H54 (cell line): ENCODE data around the gene SH3BP5L.

Experiments
- DNase-seq: peaks from one replicate; pipeline ENCODE4 v3.0.0; 2011; ENCODE audit warnings: low spot score, mixed read lengths; ENCODE audit not compliant: insufficient read length
- FAIRE-seq: peaks from 3 replicates; lab custom pipeline; 2011; peaks lifted over from hg19 to GRCh38; lab: Jason Lieb, UNC
- POLR2A ChIP-seq: IDR thresholded peaks from 2 replicates; pipeline ENCODE4 v1.6.1; 2011; ENCODE audit warnings: low read depth, mild to moderate bottlenecking, low read length

The SH3BP5L gene

DNA sequence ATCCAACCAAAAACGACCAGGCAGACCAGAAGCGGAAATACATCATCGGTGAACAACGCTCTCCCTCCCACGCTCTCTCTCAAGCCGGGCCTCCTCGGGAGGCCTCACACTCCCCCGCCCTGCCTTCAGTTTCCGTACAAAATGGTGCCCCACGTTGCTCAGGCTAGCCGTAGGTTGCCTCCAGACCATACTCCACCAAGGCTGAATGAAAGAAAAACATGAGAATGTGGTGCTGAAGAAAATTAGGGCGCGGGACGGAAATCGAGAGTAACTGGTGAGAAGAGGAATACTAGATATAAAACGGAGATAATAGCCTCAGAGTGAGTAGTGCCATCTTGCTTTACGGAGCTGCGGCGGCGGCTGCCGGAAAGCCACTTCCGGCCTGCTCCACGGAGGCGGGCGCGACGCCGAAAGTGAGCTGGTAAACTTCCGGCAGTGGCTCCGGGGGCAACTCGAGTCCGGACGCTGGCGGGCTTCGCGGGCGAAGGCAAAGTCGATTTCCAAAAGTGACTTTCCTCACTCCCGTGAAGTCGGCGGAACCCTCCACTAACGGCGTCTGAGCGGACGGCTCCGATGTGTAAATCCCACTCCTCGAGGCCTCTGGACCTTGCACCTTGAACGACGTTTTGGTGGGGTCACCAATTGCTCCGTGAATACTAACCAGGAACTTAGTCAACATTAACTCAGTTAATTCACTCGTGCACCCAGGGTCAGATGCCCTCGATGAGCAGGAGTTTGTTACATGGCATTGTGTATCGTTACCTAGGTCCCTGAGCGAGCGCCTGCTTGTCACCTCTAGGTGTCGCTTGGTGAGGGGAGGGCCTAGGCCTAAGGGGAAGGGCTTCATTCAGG lies at the start of gene SH3BP5L:
TSS of gene SH3BP5L (minus strand) at position 7 of the 852 bp plus-strand sequence. CDS start 980 bp downstream, outside the sequence.
- DNase-seq (peak; percentile 82), FAIRE-seq (no peak)
- peak; percentile 56 for TF ChIP-seq POLR2A

DNA sequence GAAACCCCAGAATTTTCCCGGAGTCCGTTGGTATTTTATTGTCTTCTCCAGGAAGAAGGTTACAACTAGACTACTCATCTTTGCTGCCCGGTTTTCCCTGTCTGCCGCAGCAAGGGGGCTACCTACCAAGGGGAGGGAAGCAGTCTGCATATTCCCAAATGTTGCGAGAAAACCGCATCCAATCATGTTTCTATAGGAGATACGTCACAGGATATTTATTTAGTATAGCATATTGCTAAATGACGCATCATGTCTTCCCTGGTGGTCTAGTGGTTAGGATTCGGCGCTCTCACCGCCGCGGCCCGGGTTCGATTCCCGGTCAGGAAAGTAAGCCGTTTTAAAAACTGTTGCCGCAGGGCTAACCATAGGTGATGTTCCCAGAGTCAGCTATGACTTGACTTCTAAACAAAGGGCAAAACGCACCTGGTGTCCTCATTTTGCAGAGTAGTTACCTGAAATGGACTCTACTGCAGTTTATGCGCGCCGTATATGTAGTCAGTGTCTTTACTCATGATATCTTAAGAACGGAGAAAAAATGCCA lies 48.3 kb upstream of the SH3BP5L start:
- no peak for FAIRE-seq
- TF ChIP-seq POLR2A = no peak
- DNase-seq = no peak

DNA sequence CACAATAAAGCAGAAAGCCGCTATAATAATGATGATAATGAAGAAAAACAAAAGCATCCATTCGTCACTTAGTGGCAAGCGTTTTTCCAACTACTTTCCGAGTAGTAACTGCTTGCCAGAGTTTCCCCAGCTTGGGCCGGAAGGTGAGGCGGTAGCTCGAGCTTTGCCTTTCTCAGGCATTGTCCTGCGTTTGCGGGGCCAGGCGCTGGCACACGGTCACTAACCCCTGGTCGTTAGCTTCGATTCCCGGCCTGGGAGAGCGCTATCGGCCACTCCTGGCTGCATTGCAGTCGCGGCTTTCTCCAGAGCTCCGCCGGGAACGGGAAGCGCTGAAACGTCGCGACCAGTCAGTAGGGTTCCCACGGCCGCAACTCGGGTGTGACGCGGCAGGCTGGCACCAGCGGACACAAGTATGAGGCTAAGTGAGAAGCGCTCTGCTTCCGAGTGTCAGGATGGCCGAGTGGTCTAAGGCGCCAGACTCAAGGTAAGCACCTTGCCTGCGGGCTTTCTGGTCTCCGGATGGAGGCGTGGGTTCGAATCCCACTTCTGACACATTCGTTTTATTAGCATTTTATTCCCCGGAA lies 47.8 kb upstream of the SH3BP5L start:
- FAIRE-seq (no peak), DNase-seq (peak; percentile 59)
- TF ChIP-seq POLR2A = no peak

DNA sequence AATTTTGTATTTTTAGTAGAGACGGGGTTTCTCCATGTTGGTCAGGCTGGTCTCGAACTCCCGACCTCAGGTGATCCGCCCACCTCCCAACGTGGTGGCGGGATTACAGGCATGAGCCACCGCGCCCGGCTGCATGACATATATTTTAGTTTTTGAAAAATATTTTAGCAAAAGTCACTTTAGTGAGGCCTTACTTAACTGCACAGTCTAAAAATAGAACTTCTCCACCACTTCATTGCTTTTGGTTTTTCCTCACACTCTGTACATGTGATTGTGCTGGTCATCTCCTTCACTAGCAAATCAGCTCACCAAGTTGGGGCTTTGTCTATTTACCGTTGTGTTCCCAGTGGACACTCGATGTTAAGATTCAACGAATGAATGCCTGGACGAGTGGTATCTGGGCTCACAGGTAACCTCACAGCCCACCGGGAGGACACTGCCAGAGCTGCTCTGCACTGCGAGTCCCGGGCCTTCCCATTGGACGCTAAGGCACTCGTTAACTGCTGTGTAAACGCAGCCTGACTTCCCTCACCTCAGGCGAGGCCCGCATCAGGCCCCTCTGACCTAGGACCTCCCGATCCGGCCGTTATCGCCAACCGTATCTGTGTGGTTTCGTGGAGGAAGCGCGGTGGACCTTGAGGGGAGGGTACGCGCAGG lies 47.2 kb upstream of the SH3BP5L start:
- TF ChIP-seq POLR2A = no peak
- DNase-seq = no peak
- no peak for FAIRE-seq

DNA sequence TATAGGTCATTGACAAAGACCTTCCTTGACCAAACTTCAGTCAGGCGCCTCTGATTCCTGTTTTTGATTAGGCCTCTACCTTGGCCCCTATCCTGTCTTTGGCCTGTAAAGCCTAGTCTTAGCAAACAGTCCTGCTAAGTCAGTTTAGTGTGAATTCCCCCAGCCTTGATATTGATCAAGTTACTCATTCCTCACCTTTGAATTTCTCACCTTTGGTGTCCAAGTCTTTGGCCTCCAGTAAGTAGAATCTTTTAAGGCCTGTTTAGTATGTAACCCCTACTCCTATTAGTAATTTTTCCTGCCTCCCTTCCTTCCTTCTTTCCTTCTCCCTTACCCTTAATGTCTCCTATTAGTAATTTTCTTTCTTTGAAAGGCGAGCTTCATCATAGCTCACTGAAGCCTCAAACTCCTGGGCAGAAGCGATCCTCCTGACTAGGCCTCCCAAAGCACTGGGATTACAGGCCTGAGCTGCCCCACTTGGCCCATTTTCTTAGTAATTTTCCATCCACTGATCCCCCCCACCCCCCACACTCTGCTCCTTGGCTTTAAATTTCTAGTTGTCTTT lies 46.2 kb upstream of the SH3BP5L start:
- DNase-seq (no peak), FAIRE-seq (no peak)
- TF ChIP-seq POLR2A = no peak

DNA sequence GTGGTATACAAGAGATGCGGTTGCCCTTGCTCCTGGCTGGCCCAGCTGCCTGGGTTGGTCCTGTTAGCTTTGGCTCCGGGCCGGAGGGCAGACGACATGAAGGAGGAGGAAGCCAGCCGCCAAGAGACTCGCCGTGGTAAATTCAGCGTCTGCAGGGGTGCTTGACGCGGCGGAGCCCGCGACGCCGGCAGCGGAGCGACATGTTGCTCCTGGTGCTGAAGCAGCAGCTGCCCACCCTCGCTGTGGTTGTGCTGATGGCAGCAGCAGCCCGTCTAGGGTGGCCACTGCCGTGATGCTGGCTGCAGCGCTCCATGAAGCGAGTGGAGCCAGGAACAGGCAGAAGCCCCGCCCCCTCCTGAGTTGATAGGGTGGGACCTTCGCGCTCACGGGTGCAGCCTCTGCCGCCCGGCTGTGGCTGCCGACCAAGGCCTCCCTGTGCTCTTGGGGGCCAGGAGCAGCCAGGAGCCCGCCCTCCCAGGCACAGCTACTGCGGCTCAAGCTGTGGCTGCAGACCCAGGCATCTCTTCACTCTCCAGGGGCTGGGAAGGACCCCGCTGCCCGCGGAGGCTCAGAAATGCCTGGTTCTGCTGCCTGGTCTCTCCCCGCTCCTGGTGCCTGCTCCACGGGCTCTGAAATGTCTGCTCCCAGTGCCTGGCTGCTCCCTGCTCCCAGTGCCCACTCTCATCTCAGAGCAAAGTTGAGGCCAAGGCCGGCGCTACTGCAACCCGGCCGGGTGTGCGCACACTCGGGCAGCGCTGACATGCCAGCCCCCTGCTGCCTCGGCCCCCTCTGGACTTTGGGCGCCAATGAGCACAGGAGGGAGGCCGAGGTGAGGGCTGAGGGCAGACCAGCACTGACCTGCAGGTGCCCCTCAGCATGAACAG lies 37.5 kb upstream of the SH3BP5L start:
- TF ChIP-seq POLR2A = peak; percentile 98
- FAIRE-seq (no peak), DNase-seq (peak; percentile 54)

DNA sequence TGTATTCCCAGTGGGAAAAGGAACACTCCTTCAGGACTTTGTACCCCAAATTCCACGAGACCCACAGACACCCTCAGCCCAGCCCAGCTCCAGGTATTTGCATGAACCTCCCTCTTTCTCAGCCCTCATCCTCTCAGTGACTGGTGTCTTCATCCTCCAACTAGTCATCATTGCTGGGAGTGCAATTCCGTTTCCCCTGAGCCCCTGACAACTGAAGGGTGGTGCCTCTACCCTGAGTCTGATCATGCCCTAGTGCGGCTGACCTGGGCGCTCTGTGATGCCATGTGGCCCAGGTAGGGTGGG lies 36.9 kb upstream of the SH3BP5L start:
- DNase-seq (no peak), FAIRE-seq (no peak)
- no peak for TF ChIP-seq POLR2A

DNA sequence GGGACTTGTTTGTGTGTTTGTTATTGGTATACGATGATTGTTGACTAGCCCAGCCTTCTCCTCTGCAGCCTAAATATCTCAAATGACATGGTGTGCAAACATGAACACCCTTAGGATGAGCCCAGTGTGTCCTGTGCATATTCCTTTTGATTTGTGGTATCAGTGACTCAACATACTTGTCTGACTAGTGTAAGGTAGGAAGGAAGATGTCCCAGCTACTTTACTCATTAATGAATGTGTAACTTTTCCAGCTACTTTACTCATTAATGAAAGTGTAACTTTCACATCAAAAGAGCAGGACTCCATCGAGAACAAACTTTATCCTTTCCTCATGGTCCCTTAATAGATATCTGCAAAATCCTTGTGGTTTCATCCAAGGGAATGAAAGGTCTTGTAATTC lies 35.9 kb upstream of the SH3BP5L start:
- no peak for DNase-seq
- no peak for TF ChIP-seq POLR2A
- no peak for FAIRE-seq

DNA sequence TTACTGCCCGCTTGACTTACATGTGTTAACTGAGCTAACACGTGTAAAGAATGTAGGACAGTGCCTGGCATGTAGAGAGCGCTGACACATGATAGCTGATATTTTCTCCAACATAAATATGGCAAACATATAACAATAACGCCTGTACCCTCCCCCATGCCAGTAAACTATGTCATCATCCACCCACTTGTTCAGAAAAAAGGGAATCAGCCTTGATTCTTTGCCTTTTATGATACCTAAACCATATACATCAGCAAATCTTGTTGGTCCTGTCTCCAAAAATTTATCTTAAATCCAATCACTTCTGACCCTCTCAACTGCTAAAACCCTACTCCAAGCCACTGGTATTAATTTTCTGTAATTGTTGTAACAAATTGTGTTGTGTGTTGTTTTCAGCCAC lies 34.3 kb upstream of the SH3BP5L start:
- FAIRE-seq (no peak), DNase-seq (no peak)
- TF ChIP-seq POLR2A = no peak

DNA sequence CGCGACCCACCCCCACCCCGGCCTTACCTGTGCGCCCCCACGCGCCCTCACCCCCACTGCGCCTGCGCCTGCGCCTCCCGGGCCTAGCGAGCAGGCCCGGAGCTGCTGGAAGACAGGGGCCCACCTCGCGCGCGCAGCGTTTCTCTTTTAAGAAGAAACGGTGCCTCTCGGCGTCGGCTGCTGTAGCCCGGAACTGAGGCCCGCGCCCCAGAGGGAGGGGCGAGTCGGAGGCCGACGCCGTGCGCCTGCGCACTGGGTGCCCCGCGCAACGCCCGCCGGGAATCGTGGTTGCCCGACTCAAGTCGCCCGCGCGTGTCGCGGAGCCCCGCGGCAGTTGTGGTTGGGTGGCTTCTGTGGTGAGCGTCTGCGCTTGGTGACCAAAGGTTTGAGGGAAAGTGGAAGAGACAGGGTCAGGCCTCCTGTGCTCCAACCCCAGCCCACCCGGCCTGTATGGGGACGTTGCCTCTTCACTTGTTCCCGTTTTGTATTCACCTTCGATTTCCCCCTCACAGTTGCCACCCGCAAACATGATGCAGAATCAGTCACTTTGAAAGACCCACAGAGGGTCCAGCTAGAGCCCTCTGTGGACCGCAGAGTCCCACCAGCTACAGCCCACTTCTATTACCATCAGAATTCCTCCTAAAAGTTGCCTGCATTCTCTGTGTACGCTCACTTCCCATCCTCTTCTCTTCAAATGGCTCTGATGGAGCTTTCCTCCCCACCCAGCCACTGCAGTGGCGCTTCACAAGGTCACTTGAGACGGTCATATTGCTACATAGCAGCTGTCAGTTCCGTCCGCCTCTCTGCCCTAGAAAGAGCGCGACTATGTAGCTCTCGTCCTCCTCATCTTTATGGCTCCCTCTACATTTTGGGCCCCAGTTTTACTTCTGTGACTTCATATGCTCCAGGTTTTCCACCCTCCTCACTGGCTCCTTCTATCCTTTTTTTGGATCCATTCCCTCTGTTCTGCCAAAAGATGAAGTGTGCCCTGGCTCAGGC lies 33.5 kb upstream of the SH3BP5L start, which contains the start of gene ZNF692:
TSS of gene ZNF692 (minus strand) at position 195 of the 999 bp plus-strand sequence. CDS start 776 bp downstream, outside the sequence.
- FAIRE-seq (no peak), DNase-seq (peak; percentile 88)
- peak; percentile 93 for TF ChIP-seq POLR2A

DNA sequence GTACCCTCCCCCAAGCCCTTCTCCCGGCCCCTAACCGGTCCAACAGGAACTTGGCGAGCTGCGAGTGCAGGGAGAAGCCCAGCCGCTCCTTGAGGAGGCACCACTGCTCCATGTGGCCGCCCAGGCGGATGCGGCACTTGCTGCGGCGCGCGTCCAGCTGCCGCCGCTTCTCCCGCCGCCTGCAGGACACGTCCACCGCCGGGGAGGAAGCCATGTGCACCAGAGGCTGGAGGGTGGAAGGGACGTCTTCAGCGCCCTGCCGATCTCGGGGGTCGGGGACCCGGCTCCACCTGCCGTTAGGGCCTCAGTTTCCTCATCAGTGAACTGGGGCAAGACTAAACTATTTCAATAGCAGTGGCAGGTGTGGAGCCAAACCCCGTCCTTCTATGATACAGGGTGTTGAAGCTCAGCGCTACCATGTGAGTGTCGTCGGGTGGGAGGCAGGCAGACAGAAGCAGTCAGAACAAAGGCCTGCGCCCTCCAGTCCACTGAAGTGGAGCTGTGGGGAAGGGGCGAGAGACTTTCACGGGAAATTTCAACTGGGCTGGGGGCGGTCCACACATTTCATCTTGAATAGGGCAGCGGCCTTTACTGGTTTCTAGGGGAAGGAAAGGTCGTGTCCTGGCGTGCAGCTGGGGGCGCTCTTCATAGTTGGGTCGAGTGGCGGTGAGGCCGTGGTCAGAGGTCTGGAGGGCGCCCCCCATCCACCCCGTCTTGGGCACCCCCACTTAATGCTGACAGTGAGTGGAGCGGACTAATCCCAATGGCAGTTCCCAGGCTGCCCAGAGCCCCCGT lies 32.6 kb upstream of the SH3BP5L start:
- no peak for DNase-seq
- FAIRE-seq = no peak
- peak; percentile 48; the same call in 1 of the 2 replicates for TF ChIP-seq POLR2A
